ENCODE data around the gene DAB2IP.

DAB2IP gene

GRCh38 chr9:121766081-121766683 is 114.7 kb downstream of the DAB2IP start:
- no peak for DNase-seq

- no peak for DNase-seq
These were observed 115.8 kb downstream of the DAB2IP start for GRCh38 chr9:121767171-121767769.

DNA sequence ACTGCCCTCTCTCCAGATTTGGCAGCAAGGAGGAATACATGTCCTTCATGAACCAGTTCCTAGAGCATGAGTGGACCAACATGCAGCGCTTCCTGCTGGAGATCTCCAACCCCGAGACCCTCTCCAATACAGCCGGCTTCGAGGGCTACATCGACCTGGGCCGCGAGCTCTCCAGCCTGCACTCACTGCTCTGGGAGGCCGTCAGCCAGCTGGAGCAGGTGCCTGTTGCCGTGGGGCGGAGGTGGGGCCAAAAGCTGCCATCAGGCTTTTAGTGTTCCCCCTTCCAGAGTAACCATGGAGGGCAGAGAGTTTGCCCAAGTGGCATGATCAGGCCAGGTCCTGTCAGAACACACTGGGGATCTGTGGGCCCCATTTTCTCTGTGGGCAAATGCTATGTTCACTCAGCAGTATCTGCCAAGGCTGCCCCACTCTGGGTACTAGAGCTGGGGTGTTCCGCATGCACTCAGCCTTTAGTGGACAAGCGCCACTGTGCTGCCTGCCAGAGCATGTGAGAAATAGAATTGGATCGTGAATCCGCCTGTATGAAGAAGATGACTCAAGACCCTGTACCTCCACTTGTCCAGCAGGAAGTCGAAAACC is 117.1 kb downstream of the DAB2IP start:
- no peak for DNase-seq

DNA sequence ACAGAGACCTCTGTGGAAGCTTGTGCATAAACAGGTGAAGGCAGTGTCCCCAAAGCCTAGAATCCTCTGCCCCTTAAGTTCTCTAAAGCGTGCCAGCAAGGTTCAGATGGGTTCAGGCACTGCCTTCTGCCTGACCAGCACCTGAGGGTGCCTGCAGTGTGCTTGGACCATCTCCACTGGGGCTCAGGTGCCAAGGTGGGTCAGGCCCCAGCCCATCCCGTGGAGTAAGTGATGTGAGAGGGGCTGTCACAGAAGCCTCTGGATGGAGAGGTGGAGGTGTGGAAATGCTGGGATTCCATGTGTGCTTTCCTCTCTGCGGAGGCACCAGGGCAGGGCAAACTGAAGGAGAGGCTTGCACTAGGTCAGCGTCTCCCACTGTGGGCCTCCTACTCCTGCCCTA is 118.5 kb downstream of the DAB2IP start:
- no peak for DNase-seq

DNA sequence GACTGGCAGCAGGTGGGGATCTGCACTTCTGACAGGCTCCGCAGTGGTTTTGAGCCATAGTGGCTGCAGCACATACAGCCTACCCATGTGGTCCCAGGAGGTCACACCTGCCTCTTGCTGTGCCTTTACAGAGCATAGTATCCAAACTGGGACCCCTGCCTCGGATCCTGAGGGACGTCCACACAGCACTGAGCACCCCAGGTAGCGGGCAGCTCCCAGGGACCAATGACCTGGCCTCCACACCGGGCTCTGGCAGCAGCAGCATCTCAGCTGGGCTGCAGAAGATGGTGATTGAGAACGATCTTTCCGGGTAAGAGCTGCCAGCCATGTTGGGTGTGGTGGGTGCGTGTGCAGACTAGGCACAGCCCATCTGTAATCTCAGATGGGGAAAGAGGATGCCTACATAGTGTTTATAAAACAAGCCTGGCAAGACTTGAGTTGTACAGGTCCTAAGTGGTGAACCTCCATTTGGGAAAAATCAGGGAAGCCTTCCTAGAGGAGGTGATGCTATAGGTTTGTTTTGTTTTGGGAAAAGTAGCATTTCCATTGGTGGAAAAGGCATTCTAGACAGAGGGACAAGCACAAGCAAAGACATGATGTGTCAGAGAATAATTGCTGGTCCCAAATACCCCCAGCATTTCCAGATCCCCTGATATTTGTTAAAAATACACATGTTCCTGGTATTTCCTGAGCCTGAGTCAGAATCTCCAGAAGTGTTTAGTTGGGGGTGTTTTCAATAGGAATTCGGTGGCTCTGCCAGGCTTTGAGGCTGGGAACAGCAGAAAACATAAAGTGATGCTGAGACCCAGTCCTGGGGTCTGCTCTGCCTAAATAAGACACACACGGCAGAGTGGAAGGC is 119.2 kb downstream of the DAB2IP start:
- no peak for DNase-seq

GRCh38 chr9:121771418-121771817 is 120.0 kb downstream of the DAB2IP start:
- no peak for DNase-seq

GRCh38 chr9:121771851-121772599 is 120.6 kb downstream of the DAB2IP start:
- no peak for DNase-seq

DNA sequence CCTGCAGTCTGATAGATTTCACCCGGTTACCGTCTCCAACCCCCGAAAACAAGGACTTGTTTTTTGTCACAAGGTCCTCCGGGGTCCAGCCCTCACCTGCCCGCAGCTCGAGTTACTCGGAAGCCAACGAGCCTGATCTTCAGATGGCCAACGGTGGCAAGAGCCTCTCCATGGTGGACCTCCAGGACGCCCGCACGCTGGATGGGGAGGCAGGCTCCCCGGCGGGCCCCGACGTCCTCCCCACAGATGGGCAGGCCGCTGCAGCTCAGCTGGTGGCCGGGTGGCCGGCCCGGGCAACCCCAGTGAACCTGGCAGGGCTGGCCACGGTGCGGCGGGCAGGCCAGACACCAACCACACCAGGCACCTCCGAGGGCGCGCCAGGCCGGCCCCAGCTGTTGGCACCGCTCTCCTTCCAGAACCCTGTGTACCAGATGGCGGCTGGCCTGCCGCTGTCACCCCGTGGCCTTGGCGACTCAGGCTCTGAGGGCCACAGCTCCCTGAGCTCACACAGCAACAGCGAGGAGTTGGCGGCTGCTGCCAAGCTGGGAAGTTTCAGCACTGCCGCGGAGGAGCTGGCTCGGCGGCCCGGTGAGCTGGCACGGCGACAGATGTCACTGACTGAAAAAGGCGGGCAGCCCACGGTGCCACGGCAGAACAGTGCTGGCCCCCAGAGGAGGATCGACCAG is 121.3 kb downstream of the DAB2IP start:
- no peak for DNase-seq

- no peak for DNase-seq
These were observed 122.0 kb downstream of the DAB2IP start for GRCh38 chr9:121773286-121773953.

- no peak for DNase-seq
These were observed 122.7 kb downstream of the DAB2IP start for GRCh38 chr9:121773954-121774714.

GRCh38 chr9:121774715-121775613 is 123.5 kb downstream of the DAB2IP start:
- no peak for DNase-seq

DNA sequence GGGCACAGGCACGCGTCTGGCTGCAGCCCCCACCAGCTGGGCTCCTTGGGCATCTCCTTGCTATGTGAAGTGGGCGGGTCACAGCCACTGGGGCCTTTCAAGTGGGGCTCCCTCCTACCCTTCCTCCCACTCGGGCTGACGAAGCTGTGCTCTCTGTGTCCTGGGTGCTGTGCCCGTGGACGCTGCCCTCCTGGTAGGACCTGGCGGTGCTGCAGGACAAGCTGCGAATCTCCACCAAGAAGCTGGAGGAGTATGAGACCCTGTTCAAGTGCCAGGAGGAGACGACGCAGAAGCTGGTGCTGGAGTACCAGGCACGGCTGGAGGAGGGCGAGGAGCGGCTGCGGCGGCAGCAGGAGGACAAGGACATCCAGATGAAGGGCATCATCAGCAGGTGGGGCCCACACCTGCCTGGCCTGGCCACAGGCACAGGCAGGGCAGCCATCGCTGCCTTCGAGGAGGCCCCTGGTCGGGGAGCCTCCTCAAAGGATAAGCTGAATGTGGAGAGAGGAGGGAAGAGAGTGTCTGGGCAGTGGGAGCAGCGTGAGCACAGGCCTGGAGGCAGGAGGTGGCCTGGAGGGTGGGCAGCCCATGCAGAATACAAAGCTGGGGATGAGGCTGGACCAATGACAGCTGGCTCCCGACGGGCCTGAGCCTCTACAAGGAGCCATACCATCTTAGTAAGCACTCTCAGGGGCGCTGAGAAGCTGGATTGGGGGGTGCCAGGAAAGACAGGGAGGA is 124.7 kb downstream of the DAB2IP start:
- no peak for DNase-seq

DNA sequence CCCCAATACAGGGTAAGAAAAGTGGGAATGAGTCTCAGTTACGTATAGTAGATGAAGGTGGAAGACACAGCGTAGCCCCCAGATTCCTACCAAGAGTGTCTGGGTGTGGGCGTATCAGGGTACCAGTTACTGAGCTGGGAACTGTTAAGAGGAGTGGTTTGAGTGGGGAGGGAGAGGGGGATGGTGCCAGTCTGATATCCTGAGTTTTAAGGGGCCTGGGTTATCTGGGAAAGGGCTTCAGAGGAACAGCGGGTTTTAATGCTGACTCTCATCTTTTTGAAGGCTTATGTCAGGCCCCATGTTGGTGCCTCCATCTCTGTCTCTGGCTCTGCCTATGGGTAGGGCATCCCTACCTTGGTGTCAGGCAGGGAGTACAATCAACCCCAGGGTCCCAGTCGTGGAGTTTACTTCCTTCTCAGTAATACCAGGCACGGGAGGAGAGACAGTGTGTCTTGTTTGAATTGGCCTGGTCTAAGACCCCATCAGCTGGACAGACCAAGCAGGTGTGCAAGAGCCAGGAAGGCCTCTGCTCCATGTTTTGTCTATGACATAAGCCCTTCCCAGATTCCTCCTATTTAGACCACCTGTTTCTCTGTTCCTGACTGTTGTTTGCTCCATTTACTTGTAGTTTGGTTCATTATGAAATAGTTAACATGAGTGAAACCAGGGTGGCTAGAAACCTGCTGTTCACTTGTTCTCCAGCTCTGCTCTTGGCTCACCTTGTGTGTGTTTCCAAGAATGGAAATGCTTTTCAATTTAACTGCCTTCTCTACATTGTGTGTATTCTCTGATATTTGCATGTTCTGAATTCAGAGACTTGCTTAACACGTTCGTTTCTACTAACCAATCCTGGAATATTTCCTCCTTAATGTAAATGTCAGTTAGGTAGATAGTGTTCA is 125.6 kb downstream of the DAB2IP start:
- DNase-seq: no peak

GRCh38 chr9:121778252-121779225 is 127.1 kb downstream of the DAB2IP start:
- DNase-seq: no peak

DNA sequence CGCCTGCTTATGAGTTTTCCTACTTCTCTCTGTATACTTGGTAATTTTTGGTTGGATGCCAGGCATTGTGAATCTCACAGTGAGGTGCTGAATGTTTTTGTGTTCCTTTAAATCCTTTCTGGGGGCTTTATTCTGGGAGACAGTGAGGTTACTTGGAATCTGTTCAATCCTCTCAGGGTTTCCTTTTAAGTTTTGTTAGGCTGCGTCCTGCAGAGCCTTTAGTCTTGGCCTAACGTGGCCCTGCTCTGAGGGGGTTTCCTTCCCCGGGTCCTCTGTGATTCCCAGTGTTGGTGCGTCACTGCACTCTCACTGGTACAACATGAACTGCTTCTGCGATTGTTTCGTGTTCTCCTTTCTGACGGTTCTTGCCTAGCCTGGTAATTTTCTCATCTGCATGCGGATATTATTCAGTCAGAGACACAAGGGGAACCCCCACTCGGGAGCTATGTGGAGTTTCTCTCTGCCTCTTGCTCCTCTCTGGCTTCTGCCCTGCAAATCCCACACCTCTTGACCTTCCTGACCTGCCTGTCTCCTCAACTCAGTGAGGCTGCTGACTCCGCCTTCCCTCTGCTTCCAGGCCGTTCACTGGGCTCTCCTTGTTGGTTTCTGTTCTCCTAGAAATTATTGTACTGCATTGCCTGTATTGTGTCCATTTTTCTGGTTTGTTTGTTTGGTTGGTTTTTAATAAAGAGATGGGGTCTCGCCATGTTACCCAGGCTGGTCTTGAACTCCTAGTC is 128.1 kb downstream of the DAB2IP start:
- no peak for DNase-seq

All from NCI-H146 (cell line).